ENCODE results near the gene HOXC5.
A peak's percentile ranks its signal among the peaks of the same experiment; 100 is the strongest.

The HOXC5 gene

DNA sequence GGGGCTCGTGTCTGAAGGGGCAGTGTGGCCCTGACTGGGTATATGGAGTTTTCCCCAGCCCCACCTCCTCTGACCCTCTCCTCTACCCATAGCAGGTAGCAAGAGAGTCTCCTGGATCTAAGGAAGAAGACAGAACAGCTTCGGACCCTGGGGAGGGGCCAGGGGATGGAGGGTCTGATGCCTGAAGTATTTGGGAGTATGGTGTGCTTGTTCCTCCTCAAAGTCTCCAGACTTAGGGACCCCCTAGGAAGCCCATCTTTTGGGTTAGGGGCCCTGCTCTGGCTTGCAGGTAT, 24.6 kb upstream of the HOXC5 start:
- no peak for DNase-seq

GRCh38 chr12:54009171-54010052, 23.4 kb upstream of the HOXC5 start:
- no peak for DNase-seq

- no peak for DNase-seq
Observed at GRCh38 chr12:54010053-54010971, 22.5 kb upstream of the HOXC5 start.

DNA sequence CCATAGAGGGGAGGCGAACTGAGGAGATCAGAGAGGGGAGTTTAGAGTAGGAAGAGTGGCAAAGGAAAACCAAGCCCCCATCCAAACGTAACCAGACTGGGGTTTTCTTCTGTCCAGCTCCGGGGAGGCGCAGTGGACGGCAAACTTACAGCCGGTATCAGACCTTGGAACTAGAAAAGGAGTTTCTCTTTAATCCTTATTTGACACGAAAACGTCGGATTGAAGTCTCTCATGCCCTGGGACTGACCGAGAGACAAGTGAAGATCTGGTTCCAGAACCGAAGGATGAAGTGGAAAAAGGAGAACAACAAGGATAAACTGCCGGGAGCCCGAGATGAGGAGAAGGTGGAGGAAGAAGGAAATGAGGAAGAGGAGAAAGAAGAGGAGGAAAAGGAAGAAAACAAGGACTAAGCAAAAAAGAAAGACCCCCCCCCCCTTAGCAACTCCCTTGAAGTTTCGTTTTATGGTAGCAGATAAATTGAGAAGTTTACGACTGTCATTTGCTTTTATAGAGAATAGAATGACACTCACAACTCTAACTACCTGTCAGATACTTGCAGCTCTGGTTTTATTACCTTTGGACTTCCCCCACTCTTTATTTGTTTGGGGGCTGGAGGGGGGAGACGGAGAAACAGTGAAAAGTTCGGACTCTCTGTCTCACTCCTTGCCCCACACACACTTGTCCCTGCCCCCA, 21.7 kb upstream of the HOXC5 start:
- DNase-seq: no peak

- no peak for DNase-seq
Observed at GRCh38 chr12:54011665-54012532, 21.0 kb upstream of the HOXC5 start.

DNA sequence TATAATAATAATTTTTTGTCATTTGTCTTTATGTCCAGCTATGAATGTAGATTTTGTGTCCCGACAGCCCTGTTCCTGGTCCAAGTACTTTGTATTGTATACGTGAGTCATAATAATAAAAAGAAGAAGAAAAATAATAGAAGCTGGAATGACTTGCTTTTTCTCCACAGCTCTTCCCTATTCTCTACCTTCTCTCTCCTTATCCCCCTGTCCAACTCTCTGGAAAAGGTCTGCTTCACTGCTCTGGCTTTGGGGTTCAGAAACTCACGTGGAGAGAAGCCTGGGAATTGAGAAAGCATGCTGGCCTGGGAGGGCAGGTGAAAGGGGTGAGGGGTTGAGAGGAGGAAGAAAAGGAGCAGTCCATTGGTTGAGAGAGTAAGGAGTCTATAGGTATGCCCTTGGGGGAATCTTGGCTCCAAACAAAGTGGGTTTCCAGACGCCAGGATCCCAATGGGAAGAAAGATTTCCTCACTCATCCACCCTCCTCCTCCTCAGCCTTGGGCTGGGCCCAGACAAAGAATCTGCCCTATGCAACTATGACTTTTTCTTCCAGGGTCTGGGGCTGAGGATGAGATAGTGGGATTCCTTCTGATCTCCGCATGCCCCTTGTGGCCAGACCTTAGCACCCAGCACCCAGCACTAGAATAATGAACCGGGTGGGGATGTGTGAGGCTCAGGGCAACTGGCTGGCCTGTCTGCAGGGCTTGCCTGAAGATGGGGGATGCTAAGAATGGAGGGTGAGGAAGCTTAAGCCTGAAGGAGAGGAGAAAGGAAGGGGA, 20.0 kb upstream of the HOXC5 start:
- no peak for DNase-seq

DNA sequence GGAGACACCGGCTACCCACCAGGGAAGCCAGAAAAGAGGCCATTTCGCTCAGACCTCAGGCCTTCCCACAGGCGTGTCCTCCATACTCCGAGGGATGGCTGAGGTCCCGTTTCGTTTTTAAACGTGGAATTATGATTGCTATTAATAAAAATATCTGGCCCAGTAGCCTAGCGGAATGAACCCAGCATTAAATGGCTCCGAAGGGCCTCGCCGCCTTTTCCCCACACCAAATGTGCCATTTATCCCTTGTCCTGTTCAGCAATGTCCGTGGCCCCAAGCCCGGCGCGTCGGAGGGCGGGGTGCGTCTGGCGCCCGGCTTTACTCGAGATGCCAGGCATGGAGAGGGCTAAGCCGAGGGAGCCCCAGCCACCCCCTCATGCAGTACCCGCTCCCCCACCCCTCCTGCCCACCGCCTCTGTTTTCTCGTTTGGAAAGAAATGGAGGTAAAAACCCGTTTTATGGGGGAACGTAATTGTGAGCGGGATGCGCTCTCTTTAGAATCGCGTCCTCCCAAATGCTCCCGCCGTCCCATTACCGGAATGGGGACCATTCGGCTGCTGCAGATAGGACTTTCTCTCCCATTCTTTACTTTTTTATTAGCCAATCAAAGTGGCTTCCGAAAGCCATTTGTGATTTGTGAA, 18.4 kb upstream of the HOXC5 start:
- no peak for DNase-seq

- DNase-seq: no peak
Observed at GRCh38 chr12:54015018-54015931, 17.6 kb upstream of the HOXC5 start.

- no peak for DNase-seq
Observed at GRCh38 chr12:54016051-54016450, 16.8 kb upstream of the HOXC5 start.

DNA sequence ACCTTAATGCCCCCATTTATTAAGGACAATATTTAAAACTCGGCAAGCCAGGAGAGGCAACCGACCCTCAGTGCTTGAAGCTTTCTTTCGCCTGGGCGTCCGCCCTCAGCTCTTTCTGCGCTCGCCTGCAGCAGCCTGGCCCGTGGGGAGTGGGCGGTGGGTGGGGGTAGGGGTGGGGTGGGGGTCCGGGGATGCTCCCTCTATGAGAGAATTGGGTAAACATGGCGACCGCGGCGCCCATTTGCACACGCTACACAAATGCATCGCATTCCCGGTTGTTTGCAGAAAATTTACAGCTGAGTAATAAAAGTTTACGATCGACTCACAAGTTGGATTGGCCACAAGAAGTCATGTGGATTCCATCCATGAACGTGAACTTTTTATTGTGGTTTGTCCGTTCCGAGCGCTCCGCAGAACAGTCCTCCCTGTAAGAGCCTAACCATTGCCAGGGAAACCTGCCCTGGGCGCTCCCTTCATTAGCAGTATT, 16.3 kb upstream of the HOXC5 start:
- no peak for DNase-seq

- DNase-seq: no peak
Observed at GRCh38 chr12:54017027-54017788, 15.6 kb upstream of the HOXC5 start.

- peak; percentile 22 to 58 for DNase-seq
Observed at GRCh38 chr12:54017878-54018467, 14.9 kb upstream of the HOXC5 start.

DNA sequence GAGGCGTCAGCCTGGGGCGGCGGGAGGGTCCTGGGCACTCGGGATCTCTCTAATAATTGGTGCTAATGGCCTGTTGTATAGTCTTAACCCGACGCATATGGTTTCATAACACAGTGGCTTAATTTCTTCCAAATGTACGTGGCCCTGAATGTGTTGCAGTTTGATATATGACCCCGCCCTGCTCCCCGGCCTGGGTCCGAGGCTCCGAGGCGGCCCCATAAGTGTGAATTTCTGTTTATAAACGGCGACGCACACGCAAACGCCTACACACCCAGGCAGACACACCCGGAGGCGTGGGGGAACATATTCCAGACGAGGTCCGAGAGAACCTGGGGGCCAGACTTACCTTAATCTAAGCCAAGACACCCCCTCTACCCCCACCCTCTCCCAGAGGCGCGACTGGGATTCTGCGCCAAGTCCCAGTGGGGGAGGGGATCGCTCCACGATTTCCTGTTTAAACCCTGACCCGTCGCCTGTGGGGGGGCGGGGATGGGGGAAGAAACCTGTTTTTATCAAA, 14.3 kb upstream of the HOXC5 start:
- no peak for DNase-seq

DNA sequence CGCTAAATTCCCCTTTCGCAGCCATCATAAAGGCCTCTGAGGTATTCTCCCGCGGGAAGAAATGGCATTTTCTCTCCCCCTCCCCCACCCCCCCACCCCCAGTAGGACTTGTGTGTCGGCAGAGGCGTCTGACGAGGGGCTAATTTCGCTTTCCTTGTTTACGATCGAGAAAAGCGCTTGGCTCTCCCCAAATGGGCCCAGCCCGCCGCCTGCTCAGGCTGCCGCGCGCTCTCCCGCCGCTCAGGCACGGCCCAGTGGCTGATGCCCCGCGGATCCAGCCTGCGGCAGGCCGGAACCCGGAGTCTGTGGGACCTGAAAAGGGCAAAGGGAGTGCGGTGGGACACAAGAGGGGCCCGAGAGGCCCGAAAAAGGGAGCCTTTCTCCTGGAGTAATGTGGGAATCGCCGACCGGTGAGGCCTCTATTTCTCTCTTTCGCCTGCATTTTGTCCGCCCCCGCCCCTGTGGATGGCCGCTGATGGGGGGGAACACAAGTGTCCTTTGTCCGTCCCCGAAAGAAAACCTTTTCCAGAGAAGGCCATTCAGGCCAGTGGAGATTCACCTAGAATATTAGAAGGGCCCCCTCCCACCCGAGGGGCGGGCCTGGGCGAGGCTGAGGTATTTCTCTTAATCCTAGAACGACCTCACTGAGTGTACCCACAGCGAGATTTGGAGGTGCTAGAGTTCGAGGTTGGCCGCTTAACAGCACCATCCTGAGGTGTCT, 13.6 kb upstream of the HOXC5 start:
- DNase-seq: no peak

GRCh38 chr12:54019924-54020590, 12.8 kb upstream of the HOXC5 start:
- no peak for DNase-seq

GRCh38 chr12:54020591-54021405, 12.1 kb upstream of the HOXC5 start:
- no peak for DNase-seq
